Natural killer cell treated with Interleukin-12 subunit alpha and Interleukin-12 subunit beta and Interleukin-15 and Interleukin-18, amount 100 ng/mL, for 72 hours (primary cell): ENCODE results near the gene OTUD4. TPM values are rescaled to one million over a fixed set of nuclear protein-coding genes. Genes with fewer than 3 reads are reported as not detected.

Experiments
- ATAC-seq, 2 donors: fragments of 150-1000 bp; cut with Tn5 transposase in 1 of 2; sonication (Bioruptor Pico), chemical (Tn5 transposase) in 1 of 2; 2 replicates each; pipeline ENCODE4 v1.10.0; 2021
- DNase-seq: peaks from one replicate; pipeline ENCODE4 v3.0.0; 2022; ENCODE audit warnings: low spot score
- H3K27ac Mint-ChIP-seq, 2 donors: 1 replicate in 1 of 2; 2 replicates in 1 of 2; pipeline ENCODE4 v1.8.0; 2022; ENCODE audit warnings: mixed read lengths in 2 of 2, mild to moderate bottlenecking in 1 of 2, moderate library complexity in 1 of 2
- H3K27me3 Mint-ChIP-seq, 2 donors: 1 replicate in 1 of 2; 2 replicates in 1 of 2; pipeline ENCODE4 v1.8.0; 2022; ENCODE audit warnings: mixed read lengths in 2 of 2
- H3K36me3 Mint-ChIP-seq: one replicate; pipeline ENCODE4 v1.8.0; 2022; ENCODE audit warnings: mixed read lengths
- H3K4me1 Mint-ChIP-seq, 2 donors: 1 replicate in 1 of 2; 2 replicates in 1 of 2; pipeline ENCODE4 v1.8.0; 2022; ENCODE audit warnings: low read depth in 2 of 2, mixed read lengths in 2 of 2, mild to moderate bottlenecking in 1 of 2
- H3K4me3 Mint-ChIP-seq: one replicate; pipeline ENCODE4 v1.8.0; 2022; ENCODE audit warnings: mixed read lengths
- H3K9me3 Mint-ChIP-seq: 2 replicates; pipeline ENCODE4 v1.8.0; 2022; ENCODE audit warnings: mixed read lengths
- total RNA-seq, 2 donors: library from RNA; stranded (reverse); gene quantifications; one replicate each; pipeline ENCODE4 v1.2.3, GENCODE V29; 2022

The OTUD4 gene
- total RNA-seq, 2 donors from 2014 or later: 44.1 to 60.8 TPM

DNA sequence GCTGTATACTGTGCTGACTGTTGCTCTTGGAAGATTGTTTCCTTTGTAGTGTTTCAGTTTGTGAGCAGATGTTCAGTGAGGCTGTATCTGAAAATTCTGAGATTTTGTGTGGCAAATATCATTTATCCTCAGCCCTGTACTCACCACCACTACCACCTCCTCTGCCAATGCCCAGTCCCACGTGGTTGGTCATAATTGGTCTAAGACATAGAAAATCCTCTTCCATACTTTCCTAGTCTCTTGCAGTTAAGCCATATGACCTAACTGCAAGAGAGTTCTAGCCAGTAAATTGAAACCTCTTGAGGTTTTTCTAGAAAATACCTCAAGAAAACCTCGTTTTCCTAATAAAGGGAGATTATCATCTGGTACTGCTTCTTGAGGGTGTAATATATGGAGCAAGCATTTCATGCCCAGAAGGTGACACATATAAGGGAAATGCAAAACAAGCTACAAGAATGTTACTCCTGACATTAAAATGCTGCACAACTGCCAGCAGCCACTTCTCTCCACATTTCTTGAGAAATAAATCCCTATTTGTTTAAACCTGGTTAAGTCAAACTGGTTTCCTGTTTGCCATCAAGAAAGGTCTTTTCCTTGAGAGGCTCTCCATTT lies 49.5 kb downstream of the OTUD4 start:
- Mint-ChIP-seq H3K4me3 (peak overlapping the region; percentile 10), H3K27ac (peak overlapping the region; percentile 49 to 66), H3K27me3 (no peaks in the 10 kb centered on the region), H3K4me1 (peaks cover 27 to 36% of the 10 kb centered on the region in 2 donors), H3K9me3 (no peaks in the 10 kb centered on the region), H3K36me3 (peaks cover 33% of the 10 kb centered on the region)
- ATAC-seq (peak in 1 of 2 donors; percentile 56), DNase-seq (no peak)

- DNase-seq: no peak
- H3K4me1 Mint-ChIP-seq: peaks cover 27 to 31% of the 10 kb centered on the region in 2 donors
- no peaks in the 10 kb centered on the region for H3K27me3 Mint-ChIP-seq
- peak overlapping the region; percentile 49 to 66 for H3K27ac Mint-ChIP-seq
- no peak overlapping the region for H3K4me3 Mint-ChIP-seq
- ATAC-seq: no peak
- H3K9me3 Mint-ChIP-seq: no peaks in the 10 kb centered on the region
- peaks cover 34% of the 10 kb centered on the region for H3K36me3 Mint-ChIP-seq
These were observed 50.3 kb downstream of the OTUD4 start for GRCh38 chr4:145130130-145130529.

DNA sequence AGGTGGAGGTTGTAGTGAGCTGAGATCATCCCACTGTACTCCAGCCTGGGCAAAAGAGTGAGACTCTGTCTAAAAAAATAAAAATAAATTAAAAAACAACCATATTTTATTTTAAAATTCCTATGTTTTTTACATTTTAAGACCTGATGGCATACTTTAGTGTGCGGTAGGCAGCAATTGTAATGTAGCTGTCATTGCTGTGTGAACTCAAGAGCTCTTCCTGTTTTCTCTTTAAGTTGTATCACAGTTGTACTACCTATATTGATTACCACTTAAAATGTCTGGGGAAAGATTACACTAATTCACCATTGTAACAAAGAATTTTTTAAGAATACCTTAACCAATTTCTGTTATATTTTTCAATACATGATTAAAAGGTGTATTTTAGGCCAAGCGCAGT lies 55.0 kb downstream of the OTUD4 start:
- Mint-ChIP-seq H3K27ac (peak overlapping the region; percentile 70 to 89), H3K4me3 (no peak overlapping the region), H3K36me3 (peaks cover 28% of the 10 kb centered on the region), H3K9me3 (no peaks in the 10 kb centered on the region), H3K27me3 (no peaks in the 10 kb centered on the region), H3K4me1 (peaks cover 12 to 17% of the 10 kb centered on the region in 2 donors)
- no peak for ATAC-seq
- no peak for DNase-seq

DNA sequence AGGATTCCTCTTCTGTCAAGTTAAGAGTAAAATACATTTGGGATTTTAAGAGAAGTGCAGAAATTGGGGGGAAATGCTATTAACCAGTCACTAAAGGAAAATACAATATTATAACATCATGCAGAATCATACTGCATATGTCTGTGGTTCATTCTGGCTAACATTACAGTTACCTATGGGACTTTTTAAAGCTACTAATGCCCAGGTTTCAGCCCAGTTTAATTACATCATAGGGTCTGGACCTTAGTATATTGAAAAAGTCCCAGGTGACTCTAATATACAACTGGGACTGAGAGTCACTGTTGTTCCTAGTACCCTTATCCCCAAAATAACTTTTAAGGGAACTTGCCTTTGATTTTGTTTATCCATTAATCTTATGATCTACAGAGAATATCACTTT lies 72.3 kb downstream of the OTUD4 start:
- ATAC-seq (no peak), DNase-seq (no peak)
- Mint-ChIP-seq H3K4me1 (no peaks in the 10 kb centered on the region), H3K27ac (no peak overlapping the region), H3K27me3 (no peaks in the 10 kb centered on the region), H3K4me3 (no peak overlapping the region), H3K36me3 (peaks cover 21% of the 10 kb centered on the region), H3K9me3 (no peaks in the 10 kb centered on the region)

DNA sequence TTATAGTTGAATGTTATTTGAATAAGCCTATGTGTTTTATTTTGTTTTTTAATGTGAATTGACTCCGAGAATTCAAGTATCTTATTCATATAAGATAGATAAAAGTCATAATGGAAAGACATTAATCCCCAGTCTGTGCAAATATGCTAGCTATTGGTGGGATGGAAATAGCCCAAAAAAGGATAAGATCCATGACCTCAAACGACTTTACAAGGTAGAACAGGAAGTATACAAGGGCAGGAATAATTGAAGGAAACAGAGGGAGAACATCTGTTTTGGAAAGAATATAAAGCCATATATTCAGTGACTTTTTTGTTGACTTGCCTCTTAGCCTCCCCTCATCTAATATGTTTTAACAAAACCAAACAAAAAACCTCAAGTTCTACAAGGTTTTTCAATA lies 73.3 kb downstream of the OTUD4 start:
- Mint-ChIP-seq H3K4me3 (no peak overlapping the region), H3K4me1 (no peaks in the 10 kb centered on the region), H3K27me3 (no peaks in the 10 kb centered on the region), H3K9me3 (no peaks in the 10 kb centered on the region), H3K36me3 (peaks cover 11% of the 10 kb centered on the region), H3K27ac (no peak overlapping the region)
- ATAC-seq (no peak), DNase-seq (no peak)

DNA sequence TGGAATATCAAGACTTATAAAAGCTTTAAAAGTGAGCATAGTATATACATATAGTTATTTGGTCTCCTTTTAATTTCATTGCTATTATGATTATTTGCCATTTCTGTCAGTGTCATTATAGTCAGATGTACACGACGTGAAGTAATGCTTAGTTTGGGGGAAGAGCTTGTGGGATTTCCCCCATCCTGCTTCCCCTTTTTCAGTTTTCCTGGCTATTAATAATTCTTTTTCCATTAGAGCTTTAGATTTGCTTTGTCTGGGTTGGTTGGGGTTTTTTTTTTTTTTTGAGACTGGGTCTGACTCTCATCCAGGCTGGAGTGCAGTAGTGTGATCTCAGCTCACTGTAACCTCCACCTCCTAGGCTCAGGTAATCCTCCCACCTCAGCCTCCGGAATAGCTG lies 76.9 kb downstream of the OTUD4 start:
- no peak for ATAC-seq
- Mint-ChIP-seq H3K36me3 (peaks cover 11% of the 10 kb centered on the region), H3K9me3 (no peaks in the 10 kb centered on the region), H3K4me3 (no peak overlapping the region), H3K27me3 (no peaks in the 10 kb centered on the region), H3K27ac (no peak overlapping the region), H3K4me1 (peaks cover 3 to 12% of the 10 kb centered on the region in 2 donors)
- DNase-seq: no peak

DNA sequence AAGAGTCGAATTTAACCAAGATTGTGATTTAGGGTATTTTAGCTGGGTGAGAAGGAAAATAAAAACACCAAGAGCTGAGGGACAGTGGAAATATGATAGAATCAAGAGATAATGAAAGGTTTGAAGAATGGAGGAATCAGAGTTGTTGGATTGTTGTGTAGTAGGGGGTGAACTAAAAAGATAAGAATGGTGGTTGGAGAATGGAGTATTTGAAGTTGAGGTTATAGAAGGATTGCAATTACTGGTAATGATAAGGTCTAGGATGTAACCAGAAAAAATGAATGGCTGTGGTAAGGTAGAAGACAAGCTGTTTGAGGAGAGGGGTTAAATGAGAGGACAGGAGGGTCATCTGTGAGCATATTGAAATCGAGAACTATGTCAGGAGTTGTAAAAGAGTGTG lies 77.8 kb downstream of the OTUD4 start:
- DNase-seq (no peak), ATAC-seq (no peak)
- no peaks in the 10 kb centered on the region for H3K27me3 Mint-ChIP-seq
- H3K9me3 Mint-ChIP-seq: no peaks in the 10 kb centered on the region
- H3K4me3 Mint-ChIP-seq: no peak overlapping the region
- H3K27ac Mint-ChIP-seq: no peak overlapping the region
- peaks cover 6% of the 10 kb centered on the region for H3K36me3 Mint-ChIP-seq
- H3K4me1 Mint-ChIP-seq: peaks cover 3 to 12% of the 10 kb centered on the region in 2 donors

GRCh38 chr4:145101091-145101490 lies 79.3 kb downstream of the OTUD4 start:
- no peak for DNase-seq
- no peaks in the 10 kb centered on the region for H3K9me3 Mint-ChIP-seq
- H3K27me3 Mint-ChIP-seq: no peaks in the 10 kb centered on the region
- H3K4me3 Mint-ChIP-seq: no peak overlapping the region
- ATAC-seq: no peak
- H3K4me1 Mint-ChIP-seq: peaks cover 7 to 19% of the 10 kb centered on the region in 2 donors
- no peak overlapping the region for H3K27ac Mint-ChIP-seq
- peaks cover 6% of the 10 kb centered on the region for H3K36me3 Mint-ChIP-seq

DNA sequence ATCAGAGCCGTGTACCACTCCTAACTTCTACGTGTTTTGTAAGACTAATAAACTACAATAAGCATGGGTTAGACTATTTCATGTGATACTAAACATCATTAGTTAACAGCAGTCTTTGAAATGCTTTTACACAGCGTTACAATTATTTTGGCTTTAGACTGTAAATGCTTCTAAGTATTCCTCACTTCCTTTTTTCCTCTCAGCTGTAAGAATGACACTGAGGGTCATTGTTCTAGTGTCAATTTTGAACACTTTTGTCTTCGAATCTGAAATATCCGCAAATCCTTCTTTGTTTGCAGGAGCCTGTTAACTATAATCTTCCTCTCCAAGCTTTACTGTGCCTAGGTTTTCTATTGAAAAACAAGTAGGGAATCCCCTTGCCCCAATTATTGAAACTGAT lies 80.7 kb downstream of the OTUD4 start:
- peaks cover 15% of the 10 kb centered on the region for H3K36me3 Mint-ChIP-seq
- DNase-seq (no peak), ATAC-seq (no peak)
- peaks cover 12 to 28% of the 10 kb centered on the region in 2 donors for H3K4me1 Mint-ChIP-seq
- no peaks in the 10 kb centered on the region for H3K9me3 Mint-ChIP-seq
- no peaks in the 10 kb centered on the region for H3K27me3 Mint-ChIP-seq
- peak overlapping the region; percentile 87 to 96 for H3K27ac Mint-ChIP-seq
- peak overlapping the region; percentile 92 for H3K4me3 Mint-ChIP-seq

DNA sequence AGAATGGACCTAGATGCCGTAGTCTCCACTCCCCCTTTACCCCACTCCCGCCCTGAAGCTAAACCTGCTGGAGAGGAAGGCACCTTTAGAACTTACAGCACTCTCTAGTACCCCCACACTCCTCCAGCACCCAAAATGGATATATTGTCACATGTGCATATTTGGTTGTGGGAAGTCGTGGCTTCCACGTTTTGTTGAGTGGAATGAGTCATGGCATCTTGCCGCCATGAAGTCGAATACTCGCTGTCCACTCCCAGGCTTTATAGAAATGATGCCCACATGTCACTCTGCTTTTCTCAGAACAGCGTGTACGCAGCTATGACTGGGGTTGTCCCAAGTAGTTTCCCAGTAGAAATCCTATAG lies 81.7 kb downstream of the OTUD4 start:
- Mint-ChIP-seq H3K27me3 (no peaks in the 10 kb centered on the region), H3K9me3 (no peaks in the 10 kb centered on the region), H3K4me3 (peak overlapping the region; percentile 92), H3K27ac (peak overlapping the region; percentile 87 to 96), H3K4me1 (peaks cover 12 to 37% of the 10 kb centered on the region in 2 donors), H3K36me3 (peaks cover 25% of the 10 kb centered on the region)
- peak; percentile 62 for DNase-seq
- peak; percentile 50 to 56 for ATAC-seq

GRCh38 chr4:145097821-145098674 lies 82.3 kb downstream of the OTUD4 start, which contains the start of the genes ABCE1 and ANAPC10:
TSS of gene ABCE1 (plus strand) at chr4:145098311. CDS start at chr4:145104413, 6,102 bp downstream.
TSS of gene ANAPC10 (minus strand) at chr4:145098196. CDS start at chr4:145096099, 2,097 bp downstream.
- Mint-ChIP-seq H3K4me3 (peak within 1 kb of the TSS; percentile 92), H3K36me3 (peaks cover 31% of the 10 kb centered on the region), H3K27ac (peak within 1 kb of the TSS; percentile 87 to 96), H3K4me1 (peaks cover 12 to 43% of the 10 kb centered on the region in 2 donors), H3K27me3 (no peaks in the 10 kb centered on the region), H3K9me3 (no peaks in the 10 kb centered on the region)
- peak; percentile 93 to 97 for ATAC-seq
- DNase-seq: peak; percentile 96

DNA sequence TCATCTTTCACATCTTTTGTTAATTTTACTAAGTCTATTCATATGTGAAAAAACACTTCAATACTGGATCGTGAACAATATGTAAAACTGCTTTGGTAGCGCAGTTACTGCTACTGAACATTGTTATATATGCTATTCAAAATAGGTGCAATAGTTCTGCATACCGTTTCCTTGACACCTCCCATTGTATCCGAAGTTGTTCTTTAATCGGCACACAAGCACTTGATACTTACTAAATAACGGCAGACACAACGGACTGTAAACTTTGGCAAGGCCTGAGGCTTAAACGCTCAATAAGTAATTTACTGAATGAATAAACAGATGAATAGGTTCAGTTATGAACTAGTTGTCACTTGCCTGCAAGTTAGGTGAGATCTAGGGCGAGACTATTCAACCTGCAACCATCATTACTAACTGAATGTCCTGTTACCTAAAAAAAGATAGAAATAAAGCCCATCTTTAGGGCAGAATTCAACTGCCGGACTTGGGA lies 83.0 kb downstream of the OTUD4 start:
- H3K27me3 Mint-ChIP-seq: no peaks in the 10 kb centered on the region
- H3K9me3 Mint-ChIP-seq: no peaks in the 10 kb centered on the region
- H3K36me3 Mint-ChIP-seq: peaks cover 36% of the 10 kb centered on the region
- ATAC-seq: peak in 1 of 2 donors; percentile 1
- peak overlapping the region; percentile 87 to 96 for H3K27ac Mint-ChIP-seq
- no peak for DNase-seq
- peaks cover 12 to 50% of the 10 kb centered on the region in 2 donors for H3K4me1 Mint-ChIP-seq
- H3K4me3 Mint-ChIP-seq: peak overlapping the region; percentile 92

GRCh38 chr4:145093638-145094037 lies 86.8 kb downstream of the OTUD4 start:
- peaks cover 44% of the 10 kb centered on the region for H3K36me3 Mint-ChIP-seq
- H3K27ac Mint-ChIP-seq: no peak overlapping the region
- ATAC-seq: no peak
- no peak overlapping the region for H3K4me3 Mint-ChIP-seq
- no peaks in the 10 kb centered on the region for H3K9me3 Mint-ChIP-seq
- H3K4me1 Mint-ChIP-seq: peaks cover 20 to 51% of the 10 kb centered on the region in 2 donors
- no peaks in the 10 kb centered on the region for H3K27me3 Mint-ChIP-seq
- no peak for DNase-seq

DNA sequence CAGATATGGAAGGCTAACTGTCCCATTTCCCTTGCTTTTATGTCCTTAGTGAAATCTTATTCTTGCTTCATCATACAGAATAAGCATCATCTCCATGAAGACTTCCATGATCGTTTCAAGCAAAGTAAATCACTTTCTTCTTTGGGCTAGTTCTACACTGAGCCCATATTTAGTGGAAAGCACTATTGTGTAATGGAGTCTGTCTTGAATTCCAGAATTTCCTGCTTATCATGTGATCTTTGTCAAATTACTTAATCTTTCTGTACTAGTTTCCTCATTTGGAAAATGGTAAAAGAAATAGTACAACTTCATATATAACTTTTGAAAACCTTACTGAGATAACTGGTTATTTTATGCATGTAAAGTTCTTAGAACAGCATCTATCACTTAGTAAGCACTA lies 90.0 kb downstream of the OTUD4 start:
- Mint-ChIP-seq H3K27me3 (no peaks in the 10 kb centered on the region), H3K27ac (no peak overlapping the region), H3K4me1 (peaks cover 22 to 50% of the 10 kb centered on the region in 2 donors), H3K9me3 (no peaks in the 10 kb centered on the region), H3K36me3 (peaks cover 51% of the 10 kb centered on the region), H3K4me3 (no peak overlapping the region)
- ATAC-seq (no peak), DNase-seq (no peak)
